HEK293 (cell line): ENCODE data around the gene CD93.

Experiments
- CTCF ChIP-seq: fragments of 450-650 bp; formaldehyde crosslinking; IDR thresholded peaks from 2 replicates; pipeline ENCODE4 v1.5.1; 2016; ENCODE audit warnings: missing biosample characterization, missing genetic modification characterization
- PATZ1 ChIP-seq: fragments of 450-650 bp; formaldehyde crosslinking; IDR thresholded peaks from 2 replicates; pipeline ENCODE4 v1.5.1; 2016; ENCODE audit warnings: missing biosample characterization, missing genetic modification characterization

GRCh38 chr20:23132930-23133559 lies 46.9 kb upstream of the CD93 start:
- TF ChIP-seq CTCF (no peak), PATZ1 (tag by site-specific recombination) (no peak)
